HG03565 (cell line): ENCODE measurements around the gene IRF4.
"Not testable (repeated sequence)": the region's sequence is repeated elsewhere in the genome, so short reads cannot be mapped to it uniquely, and the experiment has no call there.

Source experiments
- ATAC-seq: cut with Tn5 transposase; IDR thresholded peaks from one replicate; pipeline ENCODE4 v1.9.1; 2021; ENCODE audit warnings: mild to moderate bottlenecking, moderate library complexity; ENCODE audit not compliant: unreplicated experiment

Gene IRF4

DNA sequence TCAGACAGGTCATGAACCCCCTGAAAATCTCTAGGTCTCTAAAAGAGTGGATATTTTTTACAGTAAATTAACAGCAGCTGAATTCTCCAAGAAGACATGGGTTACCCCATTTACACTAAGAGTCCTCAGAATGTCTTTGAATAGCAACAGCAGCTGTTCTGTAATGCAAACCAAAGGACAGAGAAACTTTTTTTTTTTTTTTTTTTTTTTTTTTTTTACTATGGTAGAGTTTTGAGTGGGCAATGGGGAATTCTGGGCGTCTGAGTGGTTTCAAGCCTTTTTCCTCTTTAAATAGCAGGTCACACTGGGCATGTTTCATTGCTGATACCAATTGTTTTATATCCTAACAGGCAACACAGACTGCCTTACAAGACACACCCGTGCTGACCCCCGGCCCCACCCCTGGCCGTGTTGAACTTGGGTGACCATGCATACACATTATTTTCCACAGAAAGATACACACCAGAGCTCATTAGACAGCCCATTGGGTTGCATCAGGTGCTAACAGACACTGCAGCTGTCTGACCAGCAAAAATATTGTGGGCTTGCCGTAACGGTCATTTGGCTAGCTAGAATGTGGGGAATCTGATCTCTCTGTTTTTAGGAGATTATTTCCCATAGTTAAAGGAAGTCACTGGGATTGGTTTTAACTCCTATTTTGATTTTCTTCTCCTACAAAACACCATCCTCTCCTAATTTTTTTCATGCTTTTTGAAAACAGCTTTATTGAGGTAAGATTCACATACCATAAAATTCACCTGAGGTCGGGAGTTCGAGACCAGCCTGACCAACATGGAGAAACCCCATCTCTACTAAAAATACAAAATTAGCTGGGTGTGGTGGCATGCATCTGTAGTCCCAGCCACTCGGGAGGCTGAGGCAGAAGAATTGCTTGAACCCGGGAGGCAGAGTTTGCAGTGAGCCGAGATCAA, 26.7 kb upstream of the IRF4 start:
- ATAC-seq, result no peak

DNA sequence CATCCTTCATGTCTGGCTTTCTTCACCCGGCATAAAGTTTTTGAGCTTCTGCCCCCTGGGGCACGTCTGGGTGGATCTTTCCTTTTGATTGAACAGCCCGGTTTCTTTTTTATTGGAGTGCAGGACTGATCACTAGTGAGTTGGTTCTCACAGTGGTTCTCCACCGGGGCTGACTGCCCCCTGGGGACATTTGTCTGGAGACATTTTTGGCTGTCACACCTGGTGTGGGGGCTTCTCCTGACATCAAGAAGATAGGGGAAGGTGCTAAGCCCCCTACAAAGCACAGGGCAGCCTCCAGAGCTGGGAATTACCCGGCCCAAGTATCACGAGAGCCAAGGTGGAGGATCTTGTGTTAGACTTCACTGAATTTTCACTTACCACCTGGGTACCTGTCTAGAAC, 25.7 kb upstream of the IRF4 start:
- no peak for ATAC-seq

DNA sequence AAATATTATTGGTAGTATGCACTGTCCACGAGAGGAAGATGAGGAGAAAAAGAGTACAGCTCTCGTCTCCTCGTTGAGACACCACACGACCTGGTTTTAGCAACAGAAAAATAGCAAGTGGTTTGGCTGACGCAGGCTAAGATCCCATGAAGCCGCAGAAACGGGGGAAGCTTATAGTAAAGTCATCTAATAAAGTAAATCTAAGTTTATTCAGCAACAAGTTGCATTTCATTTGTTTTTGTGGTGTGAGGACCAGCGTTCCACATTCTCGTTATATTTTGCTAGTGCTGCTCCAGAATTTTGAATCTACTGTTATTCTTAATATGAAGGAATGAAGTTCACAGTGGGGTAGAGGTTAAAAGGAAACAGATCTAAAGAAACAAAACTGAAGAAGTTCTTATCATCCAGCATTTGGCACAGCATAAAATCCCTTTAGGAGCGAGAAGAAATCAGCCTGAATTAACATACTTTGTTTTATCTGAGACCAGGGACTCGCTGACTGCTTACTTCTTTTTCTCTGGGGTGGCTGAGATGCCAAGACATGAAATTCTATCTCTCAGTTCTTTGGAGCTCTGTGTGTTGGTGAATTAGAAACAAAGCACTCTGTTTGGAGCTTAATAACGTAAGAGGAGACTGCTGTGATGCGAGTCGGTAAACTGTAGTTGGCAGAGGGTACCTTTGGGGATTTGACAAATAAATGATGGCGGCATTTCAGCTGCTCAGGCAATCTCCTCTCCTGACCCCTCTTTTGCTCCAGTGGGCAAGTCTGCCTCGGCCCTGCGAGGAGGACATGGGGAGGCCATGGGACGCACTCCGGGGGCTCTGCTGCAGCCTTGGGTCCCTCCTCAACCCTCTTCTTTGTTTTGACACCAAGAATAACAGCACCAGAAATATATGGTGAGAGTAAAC, 24.9 kb upstream of the IRF4 start:
- ATAC-seq, result no peak

DNA sequence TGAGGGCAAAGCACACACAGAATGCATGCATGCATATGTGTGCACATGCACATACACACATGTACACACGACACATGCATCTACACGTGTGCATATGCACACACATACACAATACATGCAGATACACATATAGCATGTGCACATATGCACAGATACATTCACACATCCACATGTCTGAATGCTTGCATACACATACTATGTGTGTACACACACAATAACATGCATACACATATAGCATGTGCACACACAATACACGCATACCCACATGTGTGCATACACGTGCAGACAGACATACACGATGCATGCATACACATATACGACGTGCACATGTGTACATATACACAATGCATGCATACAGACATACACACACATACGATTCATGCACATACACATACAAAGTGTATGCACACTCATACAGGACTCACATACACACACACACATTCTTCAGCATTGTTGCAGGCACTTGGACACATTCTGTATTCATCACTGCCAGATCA, 24.2 kb upstream of the IRF4 start:
- ATAC-seq, result no peak

DNA sequence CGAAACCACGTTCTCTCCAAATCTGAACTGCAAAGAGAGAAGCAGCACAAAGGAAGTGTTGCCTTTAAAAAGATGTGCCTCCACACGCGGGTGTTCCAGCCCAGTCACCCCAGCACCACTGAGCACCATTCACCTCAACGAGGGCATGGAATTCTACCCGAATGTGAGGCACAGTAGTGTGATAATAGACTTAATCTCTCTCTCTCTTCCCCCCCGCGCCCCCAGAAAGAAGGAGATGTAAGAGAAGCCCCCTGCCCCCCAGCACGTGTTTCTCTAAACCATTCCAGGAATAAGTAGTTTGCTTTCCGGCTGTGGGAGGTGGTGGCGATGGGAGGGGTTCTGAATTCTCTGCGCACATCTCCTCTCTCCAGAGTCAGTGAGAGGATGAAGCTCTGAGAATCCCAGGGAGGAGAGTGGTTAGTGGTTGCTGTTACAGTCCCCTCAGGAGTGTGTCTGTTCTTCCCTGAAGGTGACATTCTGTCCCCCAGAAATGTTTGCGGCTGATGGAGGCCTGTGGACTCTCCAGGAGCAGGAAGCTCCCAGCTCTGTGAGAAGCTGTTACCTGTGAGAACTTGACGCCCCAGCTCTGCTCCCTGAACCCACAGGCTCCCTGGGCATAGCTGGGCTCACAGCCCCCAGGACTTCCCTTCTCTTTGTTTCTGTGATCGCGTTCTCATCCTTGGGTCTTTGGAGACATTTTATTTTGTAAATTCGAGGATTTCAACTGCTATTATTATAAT, 23.5 kb upstream of the IRF4 start:
- no peak for ATAC-seq

DNA sequence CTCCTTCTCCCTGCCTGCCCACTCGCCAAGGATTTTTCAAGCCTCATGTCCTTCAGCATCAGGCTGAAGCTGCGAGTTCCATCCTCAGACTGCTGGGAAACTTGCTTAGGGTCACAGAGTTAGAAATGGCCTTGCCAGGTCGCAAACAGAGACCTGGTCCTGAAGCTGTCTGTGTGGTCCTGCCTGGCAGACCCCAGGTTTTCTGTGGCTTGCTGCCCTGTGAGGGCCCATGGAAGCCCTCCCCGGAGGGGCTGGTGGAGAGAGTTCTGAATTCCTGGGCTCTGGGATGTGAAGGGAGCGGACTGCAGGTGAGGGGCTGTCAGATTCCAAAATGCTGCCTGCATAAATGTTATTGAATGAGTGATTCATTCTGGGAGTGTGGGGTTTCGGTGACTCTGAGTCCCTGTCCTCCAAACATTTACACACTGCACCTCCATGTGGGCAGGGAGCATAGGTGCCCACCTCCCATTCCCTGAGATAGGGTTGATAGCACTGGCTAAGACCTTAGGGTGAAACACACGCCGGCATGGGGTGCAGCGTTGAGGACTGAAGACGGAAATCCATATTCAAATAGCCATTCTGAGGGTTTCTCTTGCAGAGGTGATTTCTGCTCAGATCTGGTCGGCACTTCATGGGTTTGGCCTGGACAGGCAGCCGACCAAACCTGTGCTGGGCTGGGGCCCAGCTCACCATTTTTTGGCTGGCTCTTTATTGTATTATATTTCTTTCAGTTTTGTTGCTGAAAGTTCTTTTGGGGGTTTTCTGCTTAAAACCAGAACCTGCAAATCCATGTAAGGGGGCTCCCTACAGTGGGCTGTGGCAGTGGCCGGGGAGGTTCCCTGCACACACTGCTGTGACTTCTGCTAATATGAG, 21.8 kb upstream of the IRF4 start:
- no peak for ATAC-seq

DNA sequence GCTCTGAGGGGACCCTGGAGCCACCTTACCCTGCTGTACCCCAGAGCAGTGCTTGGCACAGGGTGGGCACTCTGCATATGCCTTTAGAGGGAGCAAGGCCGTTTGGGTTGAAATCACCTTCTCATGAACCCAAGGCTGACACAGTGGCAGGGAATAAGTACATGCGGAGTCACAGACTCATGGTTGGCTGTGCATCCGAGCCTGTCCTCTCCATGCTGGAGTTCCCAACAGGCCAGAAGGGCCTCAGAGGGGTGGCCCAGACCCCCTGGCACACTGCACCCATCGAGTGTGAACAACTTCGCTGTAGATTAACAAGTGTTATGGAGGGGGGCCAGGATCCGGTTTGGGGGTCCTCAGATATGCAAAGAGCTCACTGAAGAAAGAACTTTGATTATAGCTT, 21.0 kb upstream of the IRF4 start:
- ATAC-seq, result no peak

DNA sequence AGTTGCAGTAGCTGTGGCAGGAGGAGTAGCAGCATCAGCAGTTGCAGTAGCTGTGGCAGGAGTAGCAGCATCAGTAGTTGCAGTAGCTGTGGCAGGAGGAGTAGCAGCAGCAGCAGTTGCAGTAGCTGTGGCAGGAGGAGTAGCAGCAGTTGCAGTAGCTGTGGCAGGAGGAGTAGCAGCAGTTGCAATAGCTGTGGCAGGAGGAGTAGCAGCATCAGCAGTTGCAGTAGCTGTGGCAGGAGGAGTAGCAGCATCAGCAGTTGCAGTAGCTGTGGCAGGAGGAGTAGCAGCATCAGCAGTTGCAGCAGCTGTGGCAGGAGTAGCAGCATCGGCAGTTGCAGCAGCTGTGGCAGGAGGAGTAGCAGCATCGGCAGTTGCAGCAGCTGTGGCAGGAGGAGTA, 19.7 kb upstream of the IRF4 start:
- ATAC-seq, result not testable (repeated sequence)

DNA sequence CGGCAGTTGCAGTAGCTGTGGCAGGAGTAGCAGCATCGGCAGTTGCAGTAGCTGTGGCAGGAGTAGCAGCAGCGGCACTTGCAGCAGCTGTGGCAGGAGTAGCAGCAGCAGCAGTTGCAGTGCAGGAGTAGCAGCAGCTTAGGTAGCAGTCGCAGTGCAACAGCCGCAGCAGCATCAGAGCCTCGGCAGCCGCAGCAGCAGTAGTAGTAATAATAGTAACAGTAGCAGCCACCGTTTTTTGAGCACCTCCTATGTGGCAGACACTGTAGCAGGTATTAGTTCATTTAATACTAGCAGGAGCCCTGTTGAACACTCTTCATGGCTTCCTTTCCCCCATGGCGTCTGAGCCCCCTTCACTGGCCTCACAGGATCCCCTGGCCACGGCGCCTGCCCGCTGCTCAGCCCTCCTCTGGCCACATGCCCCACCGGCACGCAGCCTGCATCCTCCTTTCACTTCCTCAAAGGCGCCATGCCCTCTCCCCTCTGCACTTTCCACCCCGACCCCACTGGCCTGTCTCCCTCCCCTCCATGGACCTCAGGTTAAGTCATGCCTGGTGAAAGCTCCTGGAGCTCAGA, 19.1 kb upstream of the IRF4 start:
- no peak for ATAC-seq

DNA sequence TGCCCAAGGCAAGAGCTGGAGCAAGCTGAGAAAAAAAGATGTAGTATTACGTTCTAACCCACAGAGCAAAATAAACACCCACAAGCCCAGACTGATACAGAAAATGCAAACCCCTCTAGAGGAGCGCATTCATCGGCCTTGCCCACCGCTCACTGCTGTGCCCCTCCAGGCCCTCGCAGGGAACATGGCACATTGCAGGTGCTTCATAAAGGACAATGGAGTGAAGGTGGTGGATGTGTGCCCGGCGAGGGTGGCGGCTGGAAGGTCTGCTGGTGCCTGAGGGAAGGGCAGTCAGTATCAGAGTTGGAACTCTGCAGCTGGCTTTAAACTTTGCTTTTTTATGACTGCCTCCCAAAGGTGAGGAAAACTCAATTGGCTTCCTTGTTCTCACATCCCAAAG, 18.5 kb upstream of the IRF4 start:
- no peak for ATAC-seq

DNA sequence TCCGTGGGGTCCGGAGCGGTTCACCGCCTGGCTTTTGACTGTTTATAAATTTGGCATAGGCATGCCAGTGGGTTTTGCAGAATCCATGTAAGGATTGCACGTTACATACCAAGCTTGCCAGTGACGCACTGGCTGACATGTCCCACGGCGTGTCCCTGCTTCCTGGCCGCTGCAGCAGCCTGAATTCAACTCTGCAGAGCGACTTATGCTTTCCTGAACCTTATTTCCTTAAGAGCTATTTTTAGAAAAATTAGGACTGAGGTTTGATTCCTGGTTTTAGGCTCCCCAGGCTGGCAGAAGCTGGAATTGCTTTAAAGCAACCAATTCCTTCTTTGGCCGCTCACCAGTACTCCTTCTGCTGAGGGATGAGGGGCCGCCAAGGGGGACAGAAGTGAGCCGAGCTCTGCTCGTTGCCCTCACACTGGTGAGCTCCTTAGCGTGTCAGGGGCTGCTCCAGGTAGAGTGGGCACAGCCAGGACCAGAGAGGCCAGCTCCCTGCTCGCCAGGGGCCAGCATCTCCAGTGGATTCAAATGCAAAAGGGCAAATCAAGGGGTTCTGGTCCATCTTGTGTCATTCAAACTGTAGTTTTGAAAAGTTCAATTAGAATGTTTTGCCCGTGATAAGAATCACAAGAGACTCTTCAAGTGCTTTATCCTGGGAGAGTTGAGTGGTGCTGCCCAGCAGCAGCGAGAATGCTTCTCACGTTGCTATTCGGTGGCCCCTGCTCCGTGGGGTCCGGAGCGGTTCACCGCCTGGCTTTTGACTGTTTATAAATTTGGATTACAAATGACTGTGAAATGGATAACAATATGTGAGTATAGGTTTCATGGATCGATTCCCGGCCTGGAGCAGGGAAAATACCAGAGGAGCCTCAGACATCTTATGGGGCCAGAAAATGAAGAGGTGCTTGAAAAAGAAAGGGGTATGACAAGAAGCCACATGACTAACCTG, 17.5 kb upstream of the IRF4 start:
- no peak for ATAC-seq

DNA sequence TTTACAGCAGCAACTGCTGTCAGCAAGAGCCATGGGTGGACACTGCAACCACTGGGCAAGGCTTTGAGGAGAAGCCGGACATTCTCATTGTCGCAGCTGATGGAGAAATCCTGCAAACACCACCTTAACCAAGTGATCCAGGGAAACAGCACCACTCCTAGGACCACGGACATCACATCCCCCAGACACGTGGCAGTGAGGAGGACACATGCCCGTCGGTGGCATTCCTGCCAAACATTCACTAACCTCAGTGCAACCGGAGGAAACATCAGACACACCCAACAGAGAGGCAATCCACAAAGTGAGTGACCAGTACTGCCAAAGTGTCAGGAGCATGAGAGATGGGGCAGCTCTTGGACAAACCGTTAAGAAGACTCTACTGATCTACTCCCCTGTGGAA, 16.6 kb upstream of the IRF4 start:
- no peak for ATAC-seq

DNA sequence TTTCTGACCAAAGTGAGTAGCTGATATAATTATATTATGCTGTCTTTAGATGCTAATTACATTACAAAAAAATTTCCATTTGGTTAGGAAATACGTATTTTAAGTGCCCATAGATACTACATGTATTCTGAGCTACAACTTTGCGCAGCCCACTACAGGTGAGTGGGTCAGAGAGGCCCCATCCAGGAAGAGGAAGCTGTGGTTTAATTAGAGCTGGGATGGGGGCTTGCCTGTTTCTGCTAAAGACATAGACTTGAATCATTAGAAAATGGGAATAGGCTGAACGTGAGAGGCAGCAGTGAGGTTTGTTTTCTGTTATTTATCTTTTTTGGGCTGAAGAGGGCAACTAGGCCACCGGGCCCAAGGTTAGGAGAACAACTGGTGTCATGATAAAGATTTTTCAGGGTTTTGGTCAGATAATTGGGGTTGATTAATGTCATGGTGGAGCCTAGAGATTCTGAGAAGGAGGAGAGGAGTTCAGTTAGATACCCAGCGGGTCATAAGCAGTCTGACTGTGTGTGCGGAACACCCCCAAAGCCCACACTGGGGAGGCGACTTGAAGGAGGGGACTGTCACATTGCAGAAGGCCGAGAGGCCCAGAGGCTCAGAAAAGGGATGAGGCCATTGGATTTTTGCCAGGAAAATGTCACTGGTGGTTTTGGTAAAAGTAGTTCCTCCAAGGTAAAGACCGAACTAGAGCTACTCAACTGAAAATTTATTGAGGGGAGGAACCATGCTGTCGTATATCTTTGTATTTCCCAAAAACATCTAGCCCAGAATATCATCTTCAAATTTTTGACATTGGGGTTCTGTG, 14.5 kb upstream of the IRF4 start:
- no peak for ATAC-seq

DNA sequence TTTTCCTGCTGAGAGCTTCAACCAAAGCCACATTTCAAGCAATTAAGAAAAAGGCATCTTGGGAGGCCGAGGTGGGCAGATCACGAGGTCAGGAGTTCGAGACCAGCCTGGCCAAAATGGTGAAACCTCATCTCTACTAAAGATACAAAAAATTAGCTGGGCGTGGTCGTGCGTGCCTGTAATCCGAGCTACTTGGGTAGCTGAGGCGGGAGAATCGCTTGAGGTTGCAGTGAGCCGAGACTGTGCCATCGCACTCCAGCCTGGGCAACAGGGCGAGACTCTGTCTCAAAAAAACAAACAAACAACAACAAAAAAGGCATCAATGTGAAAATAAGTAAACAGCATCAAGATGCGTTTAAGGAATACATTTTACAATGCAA, 13.9 kb upstream of the IRF4 start:
- not testable (repeated sequence) for ATAC-seq

DNA sequence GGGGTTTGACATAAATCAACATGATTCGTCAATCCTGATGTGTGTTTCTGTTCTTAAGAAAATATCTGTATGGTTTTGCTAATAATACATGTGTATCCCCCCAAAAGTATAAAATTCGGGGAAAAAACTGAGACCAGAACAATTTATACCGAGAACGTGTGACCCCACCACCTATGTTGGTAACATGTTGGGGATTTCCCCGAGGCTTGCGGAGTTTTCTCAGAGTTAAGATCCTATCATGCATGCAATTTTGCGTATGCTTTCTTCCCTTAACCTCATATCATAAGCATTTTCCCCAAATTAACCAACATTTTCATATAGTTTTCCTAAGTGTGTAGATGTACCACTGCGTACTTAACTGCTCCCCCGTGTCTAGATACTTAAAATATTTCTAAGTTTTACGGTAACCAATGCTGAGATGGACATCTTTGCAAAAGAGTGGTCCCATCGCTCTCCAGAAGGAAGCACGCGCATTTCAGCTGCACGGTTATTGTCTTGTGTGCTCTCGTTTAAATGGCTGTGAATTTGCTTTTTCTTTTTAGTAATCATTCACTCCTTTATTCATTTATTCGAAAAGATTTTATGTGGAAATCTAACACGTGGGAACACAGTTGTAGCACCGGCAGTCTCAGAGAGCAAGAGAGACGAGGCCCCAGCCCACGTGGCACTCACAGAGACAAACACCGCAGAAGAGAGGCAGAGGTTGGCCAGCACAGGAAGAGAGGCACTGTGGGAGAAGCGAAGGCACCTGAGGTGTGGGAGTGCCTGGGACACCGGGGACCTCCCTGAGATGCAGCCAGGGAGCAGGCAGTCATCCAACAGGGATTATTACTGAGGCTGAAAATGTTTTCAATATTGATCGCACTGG, 13.2 kb upstream of the IRF4 start:
- ATAC-seq, result no peak

DNA sequence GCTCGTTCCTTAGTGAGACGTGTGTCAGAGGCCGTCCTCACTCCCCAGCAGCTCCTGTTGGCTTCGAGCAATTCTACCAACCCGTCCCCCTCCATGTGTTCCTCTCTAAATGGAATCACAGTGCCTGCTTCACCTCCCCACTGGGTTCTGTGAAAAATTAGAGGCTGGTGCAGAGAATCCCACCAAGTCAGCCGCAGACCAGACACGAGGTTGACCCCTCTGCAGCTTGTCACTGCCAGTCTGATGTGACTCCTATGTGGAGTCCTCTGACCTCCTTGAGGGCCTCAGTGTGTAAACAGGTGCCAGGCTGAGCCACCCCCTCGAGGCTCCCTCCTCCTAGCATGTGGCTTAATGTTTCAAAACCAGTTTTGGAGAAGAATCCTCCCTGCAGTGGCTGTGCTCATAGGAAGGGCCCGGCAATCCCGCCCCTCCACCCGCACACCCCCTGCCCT, 12.6 kb upstream of the IRF4 start:
- ATAC-seq, result no peak
